Suprapubic skin (tissue), 4 donors: ENCODE data around the gene AIG1. TPM values are rescaled to one million over a fixed set of nuclear protein-coding genes. Genes with fewer than 3 reads are reported as not detected.
"Not testable (repeated sequence)": the region's sequence is repeated elsewhere in the genome, so short reads cannot be mapped to it uniquely, and the experiment has no call there.

Experiments used
- DNase-seq, 2 donors: peaks; one replicate each; pipeline ENCODE4 v3.0.0-alpha.2; 2019; ENCODE audit warnings: low spot score in 2 of 2
- H3K27ac ChIP-seq: fragments of 200-600 bp; sonication (generic); one replicate; pipeline ENCODE4 v1.5.1; 2019
- H3K27me3 ChIP-seq: fragments of 200-600 bp; sonication (generic); one replicate; pipeline ENCODE4 v1.5.1; 2019
- H3K36me3 ChIP-seq: fragments of 200-600 bp; sonication (generic); one replicate; pipeline ENCODE4 v1.5.1; 2019
- H3K4me1 ChIP-seq: fragments of 200-600 bp; sonication (generic); one replicate; pipeline ENCODE4 v1.5.1; 2019
- H3K4me3 ChIP-seq: fragments of 200-600 bp; sonication (generic); one replicate; pipeline ENCODE4 v1.5.1; 2019; ENCODE audit warnings: mild to moderate bottlenecking
- H3K9me3 ChIP-seq: fragments of 200-600 bp; sonication (generic); one replicate; pipeline ENCODE4 v1.5.1; 2019
- EP300 ChIP-seq: sonication (generic); formaldehyde crosslinking; IDR thresholded peaks from one replicate; pipeline ENCODE4 v1.6.1; 2017; ENCODE audit warnings: antibody characterized with exemption
- POLR2A ChIP-seq, 2 donors: fragments of 450-650 bp; IDR thresholded peaks; one replicate each; pipeline ENCODE4 v1.6.1; 2017; ENCODE audit warnings: antibody characterized with exemption in 2 of 2, mild to moderate bottlenecking in 2 of 2, moderate library complexity in 2 of 2
- POLR2AphosphoS5 ChIP-seq, 3 donors: sonication (generic); formaldehyde crosslinking; IDR thresholded peaks; one replicate each; pipeline ENCODE4 v1.6.1; 2017; ENCODE audit warnings: antibody characterized with exemption in 3 of 3
- WGBS: methylation state at CpG from one replicate; pipeline ENCODE4 v1.1.5; 2018; 5-methylcytosine and 5-hydroxymethylcytosine counted together
- total RNA-seq, 4 donors: library from RNA; depleted of rRNA; stranded (reverse); fragments of >200 nt; gene quantifications; one replicate each; pipeline ENCODE4 v1.1.0, GENCODE V29; 2016
- TF ChIP-seq, protein P1 (sequence below), 2 donors: fragments of 200-600 bp in 1 of 2; fragments of 450-650 bp in 1 of 2; sonication (generic) in 1 of 2; IDR thresholded peaks; one replicate each; pipeline ENCODE4 v1.5.1; 2016 to 2019; ENCODE audit warnings: antibody characterized with exemption in 2 of 2, mild to moderate bottlenecking in 1 of 2, moderate library complexity in 1 of 2

The AIG1 gene
- total RNA-seq, 4 donors from 2014 or later: 14.5 to 22.1 (median 19.7) TPM

DNA sequence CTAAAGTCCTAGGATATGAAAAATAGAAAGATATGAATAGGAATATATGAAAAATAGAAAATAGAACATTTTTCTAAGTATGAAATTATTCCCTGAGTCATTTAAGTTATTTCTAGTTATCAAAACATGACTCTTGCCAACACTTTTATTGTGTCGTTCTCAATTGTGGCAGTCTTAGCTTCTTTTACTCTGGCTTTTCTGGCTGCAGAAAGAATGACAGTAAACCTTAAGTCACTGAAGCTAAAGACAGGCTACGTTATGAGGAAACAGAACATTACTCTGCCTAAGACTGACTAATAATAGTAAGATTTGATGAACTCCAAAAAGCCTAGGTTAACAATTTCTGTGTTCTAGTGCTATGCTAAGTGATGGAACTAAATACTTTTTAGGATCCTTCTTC, 74.6 kb downstream of the AIG1 start:
- Histone ChIP-seq H3K9me3 (peaks cover 4% of the 10 kb centered on the region), H3K27me3 (no peaks in the 10 kb centered on the region), H3K4me3 (no peak overlapping the region), H3K27ac (no peak overlapping the region), H3K4me1 (no peaks in the 10 kb centered on the region), H3K36me3 (no peaks in the 10 kb centered on the region)
- 52% methylated on average over 2 of the region's 2 CpGs for WGBS
- TF ChIP-seq, protein P1, sequence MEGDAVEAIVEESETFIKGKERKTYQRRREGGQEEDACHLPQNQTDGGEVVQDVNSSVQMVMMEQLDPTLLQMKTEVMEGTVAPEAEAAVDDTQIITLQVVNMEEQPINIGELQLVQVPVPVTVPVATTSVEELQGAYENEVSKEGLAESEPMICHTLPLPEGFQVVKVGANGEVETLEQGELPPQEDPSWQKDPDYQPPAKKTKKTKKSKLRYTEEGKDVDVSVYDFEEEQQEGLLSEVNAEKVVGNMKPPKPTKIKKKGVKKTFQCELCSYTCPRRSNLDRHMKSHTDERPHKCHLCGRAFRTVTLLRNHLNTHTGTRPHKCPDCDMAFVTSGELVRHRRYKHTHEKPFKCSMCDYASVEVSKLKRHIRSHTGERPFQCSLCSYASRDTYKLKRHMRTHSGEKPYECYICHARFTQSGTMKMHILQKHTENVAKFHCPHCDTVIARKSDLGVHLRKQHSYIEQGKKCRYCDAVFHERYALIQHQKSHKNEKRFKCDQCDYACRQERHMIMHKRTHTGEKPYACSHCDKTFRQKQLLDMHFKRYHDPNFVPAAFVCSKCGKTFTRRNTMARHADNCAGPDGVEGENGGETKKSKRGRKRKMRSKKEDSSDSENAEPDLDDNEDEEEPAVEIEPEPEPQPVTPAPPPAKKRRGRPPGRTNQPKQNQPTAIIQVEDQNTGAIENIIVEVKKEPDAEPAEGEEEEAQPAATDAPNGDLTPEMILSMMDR (IDR thresholded peaks at IDR 0.05): no peak
- TF ChIP-seq POLR2AphosphoS5 (IDR thresholded peaks at IDR 0.05): no peak
- no peak for TF ChIP-seq POLR2A (IDR thresholded peaks at IDR 0.05)
- TF ChIP-seq EP300: no peak
- no peak for DNase-seq

DNA sequence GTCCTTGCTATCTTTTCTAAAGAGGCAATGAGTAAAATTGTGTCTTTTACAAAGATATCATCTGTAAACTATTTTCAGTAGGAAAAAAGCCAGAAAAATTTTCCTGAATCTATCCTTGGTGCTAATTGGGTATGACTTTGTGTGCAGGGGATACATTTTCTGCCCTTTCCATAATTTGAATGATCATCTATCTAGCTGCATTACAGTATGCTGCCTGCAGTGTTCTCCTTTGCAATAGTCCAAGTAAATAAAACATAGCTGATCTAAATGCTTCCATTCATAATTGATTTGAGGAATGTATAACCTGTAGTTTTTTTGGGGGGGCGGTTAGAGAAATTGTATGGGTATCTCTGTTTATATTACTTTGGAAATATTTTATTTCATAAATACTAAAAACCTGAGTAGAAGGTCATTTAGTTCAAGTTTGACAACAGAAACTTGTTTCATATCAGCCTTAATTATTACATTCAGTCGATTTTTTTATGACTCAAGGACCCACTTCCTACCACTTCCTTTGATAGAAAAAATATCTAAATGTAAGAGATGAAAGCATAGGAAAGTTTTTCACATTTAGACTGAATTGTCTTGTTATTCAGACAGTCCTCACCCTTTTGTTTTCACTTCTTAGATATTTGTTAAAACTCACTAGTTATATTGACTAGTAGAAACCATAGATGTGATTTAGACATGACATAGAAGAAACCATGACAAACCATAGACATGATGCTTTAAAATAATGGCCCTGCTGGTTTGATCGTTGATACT, 75.3 kb downstream of the AIG1 start:
- Histone ChIP-seq H3K36me3 (no peaks in the 10 kb centered on the region), H3K4me1 (no peaks in the 10 kb centered on the region), H3K27ac (no peak overlapping the region), H3K27me3 (no peaks in the 10 kb centered on the region), H3K4me3 (no peak overlapping the region), H3K9me3 (peaks cover 4% of the 10 kb centered on the region)
- TF ChIP-seq POLR2A (IDR thresholded peaks at IDR 0.05) (no peak), POLR2AphosphoS5 (IDR thresholded peaks at IDR 0.05) (no peak), EP300 (no peak)
- TF ChIP-seq, protein P1 (IDR thresholded peaks at IDR 0.05): no peak
- no peak for DNase-seq
- WGBS: 79% methylated on average over 3 of the region's 3 CpGs

DNA sequence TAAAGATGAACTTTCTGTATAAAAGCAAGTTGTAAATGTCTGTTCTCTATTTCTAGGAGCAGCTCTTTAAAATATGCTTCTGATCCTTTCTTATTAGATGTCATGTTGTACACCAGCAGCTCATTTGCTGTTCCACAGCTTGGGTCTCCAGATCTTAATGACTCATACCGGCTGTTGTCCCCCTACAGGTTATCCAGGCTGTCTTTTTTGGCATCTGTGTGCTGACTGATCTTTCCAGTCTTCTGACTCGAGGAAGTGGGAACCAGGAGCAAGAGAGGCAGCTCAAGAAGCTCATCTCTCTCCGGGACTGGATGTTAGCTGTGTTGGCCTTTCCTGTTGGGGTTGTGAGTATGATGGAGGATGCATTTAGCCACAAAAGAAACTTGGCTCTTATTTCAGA, 76.0 kb downstream of the AIG1 start:
- DNase-seq: no peak
- Histone ChIP-seq H3K27ac (no peak overlapping the region), H3K27me3 (no peaks in the 10 kb centered on the region), H3K4me1 (no peaks in the 10 kb centered on the region), H3K4me3 (no peak overlapping the region), H3K9me3 (no peaks in the 10 kb centered on the region), H3K36me3 (no peaks in the 10 kb centered on the region)
- 84% methylated on average over 3 of the region's 3 CpGs for WGBS
- no peak for TF ChIP-seq EP300
- no peak for TF ChIP-seq POLR2AphosphoS5 (IDR thresholded peaks at IDR 0.05)
- TF ChIP-seq, protein P1 (IDR thresholded peaks at IDR 0.05): no peak
- TF ChIP-seq POLR2A (IDR thresholded peaks at IDR 0.05): no peak

DNA sequence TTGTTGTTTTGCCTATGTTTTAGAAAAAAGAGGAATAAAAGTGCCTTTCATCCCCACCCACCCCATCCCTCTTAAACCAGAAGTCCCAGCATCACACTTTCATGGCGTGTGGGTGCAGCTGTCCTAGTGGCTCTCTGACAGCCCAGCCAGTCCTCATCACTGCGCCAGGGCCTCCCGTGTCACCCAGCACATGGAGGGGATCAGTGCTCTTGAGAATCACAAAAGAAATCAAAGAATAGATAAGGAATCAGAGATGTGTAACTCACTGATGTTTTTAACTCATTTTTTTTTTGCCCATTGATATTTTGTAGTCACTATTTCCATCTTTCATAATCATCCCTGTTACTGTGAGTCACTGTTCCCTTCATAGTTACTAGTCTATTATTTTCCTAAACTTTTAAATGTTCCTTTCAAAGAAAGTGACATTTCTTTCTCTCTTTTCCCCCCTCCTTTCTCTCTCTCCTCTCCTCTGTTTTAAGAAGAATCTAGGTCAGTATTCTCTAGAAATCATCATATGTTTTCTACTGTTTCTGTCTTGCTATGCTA, 78.6 kb downstream of the AIG1 start:
- no peaks in the 10 kb centered on the region for H3K27me3 ChIP-seq
- TF ChIP-seq EP300 (no peak), POLR2A (IDR thresholded peaks at IDR 0.05) (no peak), POLR2AphosphoS5 (IDR thresholded peaks at IDR 0.05) (no peak)
- TF ChIP-seq, protein P1 (IDR thresholded peaks at IDR 0.05): no peak
- H3K36me3 ChIP-seq: no peaks in the 10 kb centered on the region
- no peaks in the 10 kb centered on the region for H3K4me1 ChIP-seq
- H3K27ac ChIP-seq: no peak overlapping the region
- H3K4me3 ChIP-seq: no peak overlapping the region
- no peaks in the 10 kb centered on the region for H3K9me3 ChIP-seq
- WGBS: 85% methylated on average over 3 of the region's 3 CpGs
- no peak for DNase-seq

DNA sequence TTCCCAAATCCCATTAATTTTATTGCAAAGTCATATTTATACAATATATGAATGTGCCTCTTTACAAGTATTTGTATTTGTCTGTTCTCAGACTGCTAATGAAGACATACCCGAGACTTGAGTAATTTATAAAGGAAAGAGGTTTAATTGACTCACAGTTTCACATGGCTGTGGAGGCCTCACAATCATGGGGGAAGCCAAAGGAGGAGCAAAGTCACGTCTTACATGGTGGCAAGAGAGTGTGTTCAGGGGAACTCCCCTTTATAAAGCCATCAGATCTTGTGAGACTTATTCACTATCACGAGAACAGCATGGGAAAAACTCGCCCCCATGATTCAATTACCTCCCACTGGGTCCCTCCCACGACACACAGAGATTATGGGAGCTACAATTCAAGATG, 79.2 kb downstream of the AIG1 start:
- 87% methylated on average over 5 of the region's 5 CpGs for WGBS
- not testable (repeated sequence) for H3K27me3 ChIP-seq, DNase-seq, H3K36me3 ChIP-seq, H3K4me1 ChIP-seq, H3K4me3 ChIP-seq, H3K9me3 ChIP-seq
- H3K27ac ChIP-seq: peak overlapping the region; percentile 9
